GM21367 (cell line): ENCODE data around the gene NAP1L4.

ENCODE experiments used
- ATAC-seq: cut with Tn5 transposase; IDR thresholded peaks from one replicate; pipeline ENCODE4 v1.9.1; 2021; ENCODE audit not compliant: unreplicated experiment

NAP1L4 gene

DNA sequence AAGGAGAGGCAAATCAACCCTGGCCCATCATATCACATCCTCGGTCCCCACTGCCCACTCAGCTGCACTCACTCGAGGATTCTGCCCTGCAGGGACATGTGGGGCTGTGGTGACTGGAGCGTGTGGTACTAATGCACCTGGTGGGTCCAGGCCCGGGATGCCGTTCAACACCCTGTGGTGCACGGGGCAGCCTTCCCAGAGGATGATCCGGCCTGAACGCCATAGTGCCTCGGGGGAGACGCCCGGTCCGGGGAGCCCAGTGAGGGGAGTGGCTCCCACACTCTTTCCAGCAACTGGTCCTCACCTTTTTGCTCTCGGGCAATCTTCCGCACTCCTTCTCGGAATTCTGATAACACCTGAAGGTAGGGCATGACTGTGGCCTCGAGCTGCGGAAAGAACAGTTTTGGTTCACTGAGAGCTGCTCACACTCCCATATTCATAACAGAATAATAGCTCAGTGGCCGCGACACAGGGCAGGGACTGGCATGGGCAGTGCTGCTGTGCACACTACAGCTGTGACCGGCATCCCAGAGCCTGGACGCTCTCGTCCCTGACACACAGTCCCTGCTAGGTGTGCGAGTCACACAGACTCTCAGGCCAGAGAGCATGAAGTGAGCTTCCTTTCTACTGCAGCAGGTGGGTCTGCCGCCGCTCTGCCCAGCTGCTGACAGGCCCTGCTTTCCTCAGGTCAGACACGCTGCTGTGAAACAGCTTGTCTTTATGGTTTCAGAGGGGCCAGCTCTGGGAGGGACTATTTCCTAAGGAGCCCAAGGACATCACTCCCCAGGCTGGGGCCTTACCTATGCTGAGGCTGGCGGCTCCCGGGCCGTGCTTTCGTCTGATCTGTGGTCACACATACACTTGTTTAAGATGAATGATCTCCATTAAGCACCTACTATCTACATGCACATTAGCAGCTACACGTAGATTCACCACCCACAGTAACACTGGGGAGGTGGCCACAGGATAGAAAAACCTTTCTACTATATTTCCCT lies 20.1 kb upstream of the NAP1L4 start:
- ATAC-seq = no peak

DNA sequence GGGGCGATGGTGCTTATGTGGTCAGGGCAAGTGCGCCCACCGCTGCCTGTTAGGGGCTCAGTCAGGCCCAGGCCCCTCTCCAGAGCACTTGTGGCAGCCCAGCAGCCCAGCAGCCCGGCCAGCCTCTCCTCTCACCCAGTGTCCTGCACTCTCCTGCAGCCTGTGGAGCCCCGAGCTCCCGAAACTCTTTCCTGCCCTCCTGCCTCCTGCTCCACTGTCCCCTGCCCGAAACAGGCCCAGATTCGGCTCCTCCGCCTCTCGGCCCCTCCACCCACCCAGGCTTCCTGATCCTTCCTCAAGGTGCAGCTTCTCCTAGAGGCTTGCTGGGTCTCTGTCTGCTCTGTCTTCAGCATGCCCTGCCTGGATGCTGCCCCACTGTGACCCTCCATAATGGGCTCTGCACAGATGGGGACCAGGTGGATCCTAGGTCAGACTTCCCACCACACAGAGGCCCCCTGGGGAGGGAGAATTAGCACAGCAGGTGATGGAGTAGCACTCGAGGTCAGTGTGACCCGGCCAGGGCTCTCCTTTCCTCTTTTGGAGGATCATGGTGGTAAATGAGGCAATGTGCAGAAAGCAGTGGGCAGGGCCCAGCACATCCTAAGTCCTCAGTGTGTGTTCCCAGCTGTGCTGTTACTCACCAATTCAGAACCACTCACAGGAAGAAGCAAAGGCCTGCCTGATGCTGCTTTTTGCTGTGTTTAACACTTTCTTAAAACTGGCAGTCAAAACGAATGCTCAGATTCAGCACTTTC lies 18.6 kb upstream of the NAP1L4 start:
- no peak for ATAC-seq

- ATAC-seq = no peak
Observed at GRCh38 chr11:3010004-3010403, 17.9 kb upstream of the NAP1L4 start.

- ATAC-seq = no peak
Observed at GRCh38 chr11:3009481-3009880, 17.4 kb upstream of the NAP1L4 start.

GRCh38 chr11:3008746-3009336 lies 16.7 kb upstream of the NAP1L4 start:
- no peak for ATAC-seq

DNA sequence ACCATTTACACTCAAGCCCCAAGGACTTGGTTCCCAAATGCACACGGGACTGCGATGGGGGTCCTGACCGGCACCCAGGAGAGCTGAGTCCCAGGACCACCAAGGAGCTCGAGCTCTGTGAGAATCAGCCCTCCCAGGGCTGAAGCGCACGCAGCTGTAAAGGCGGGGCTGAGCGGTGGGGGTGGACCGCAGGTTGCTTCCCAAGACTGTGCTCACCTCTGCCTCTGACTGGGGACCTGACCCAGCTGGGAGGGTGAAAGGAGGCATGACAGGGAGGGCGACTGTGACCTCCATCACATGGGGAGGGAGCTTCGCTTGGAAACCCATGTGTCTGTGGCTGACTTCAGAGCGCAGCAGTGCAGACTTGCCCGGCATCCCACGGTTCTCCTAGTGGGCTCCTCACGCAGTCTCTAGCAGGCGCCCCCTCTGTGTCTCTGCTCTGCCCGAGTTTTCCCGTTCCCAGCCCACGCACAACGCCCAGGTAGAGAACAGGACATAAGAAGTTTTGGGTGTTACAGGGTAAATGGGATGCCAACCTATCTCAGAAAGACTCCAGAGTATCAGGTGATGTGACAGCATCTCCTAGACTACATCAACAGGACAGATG lies 15.4 kb upstream of the NAP1L4 start:
- ATAC-seq = no peak

DNA sequence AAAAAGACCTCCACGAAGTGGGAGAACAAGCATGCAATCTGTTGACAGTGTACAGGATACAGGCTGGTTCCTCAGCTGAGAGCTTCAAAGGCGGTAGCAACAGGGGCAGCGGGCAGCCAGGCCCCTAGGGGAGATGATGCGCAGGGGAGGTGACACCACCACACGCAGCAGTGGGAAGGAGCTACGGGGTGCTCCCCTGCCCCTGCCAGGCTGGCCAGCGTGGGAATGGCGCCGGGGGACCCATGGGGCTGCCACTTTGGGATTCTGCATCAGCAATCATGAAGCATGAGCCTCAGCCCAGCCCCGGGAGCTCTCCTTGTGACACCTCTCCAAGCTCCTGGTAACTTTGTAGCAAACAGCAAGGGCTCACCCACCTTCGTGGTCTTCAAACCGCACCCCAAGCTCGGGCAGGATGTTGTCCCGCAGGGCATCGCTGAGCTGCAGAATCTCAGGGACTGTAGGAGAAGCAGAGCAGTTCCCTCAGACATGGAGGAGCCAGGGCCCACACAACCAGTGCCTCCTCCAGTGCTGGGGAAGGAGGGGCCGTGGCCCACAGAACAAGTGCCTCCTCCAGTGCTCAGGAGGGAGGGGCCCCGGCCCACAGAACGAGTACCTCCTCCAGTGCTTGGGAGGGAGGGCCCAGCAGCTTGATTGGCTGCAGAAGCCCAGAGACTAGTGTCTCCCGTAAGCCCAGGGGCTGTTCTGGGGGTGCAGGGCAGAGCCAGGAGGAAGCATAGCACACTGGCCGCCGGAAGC lies 14.6 kb upstream of the NAP1L4 start:
- ATAC-seq = no peak

DNA sequence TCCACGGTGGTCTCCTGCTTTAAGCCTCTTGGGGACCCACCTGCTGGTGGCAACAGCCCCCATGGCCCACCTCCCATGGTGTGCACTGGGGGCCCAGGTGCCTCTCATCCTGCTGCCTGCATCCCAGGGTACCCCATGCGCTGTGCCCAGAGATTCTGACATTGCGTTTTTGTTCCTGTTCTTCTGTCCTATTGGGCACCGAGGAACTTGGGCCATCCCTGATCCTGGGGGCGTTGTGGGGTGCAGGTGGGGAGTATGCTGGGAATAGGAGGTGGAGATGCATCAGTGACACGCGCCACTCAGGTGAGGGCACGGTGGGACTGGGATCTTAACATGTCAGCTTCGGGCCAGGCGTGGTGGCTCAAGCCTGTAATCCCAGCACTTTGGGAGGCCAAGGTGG lies 12.4 kb upstream of the NAP1L4 start:
- no peak for ATAC-seq

- ATAC-seq = no peak
Observed at GRCh38 chr11:3003396-3004231, 11.5 kb upstream of the NAP1L4 start.

GRCh38 chr11:3002871-3003270 lies 10.7 kb upstream of the NAP1L4 start:
- no peak for ATAC-seq

- no peak for ATAC-seq
Observed at GRCh38 chr11:3002351-3002861, 10.3 kb upstream of the NAP1L4 start.

- no peak for ATAC-seq
Observed at GRCh38 chr11:3001496-3001895, 9.4 kb upstream of the NAP1L4 start.

DNA sequence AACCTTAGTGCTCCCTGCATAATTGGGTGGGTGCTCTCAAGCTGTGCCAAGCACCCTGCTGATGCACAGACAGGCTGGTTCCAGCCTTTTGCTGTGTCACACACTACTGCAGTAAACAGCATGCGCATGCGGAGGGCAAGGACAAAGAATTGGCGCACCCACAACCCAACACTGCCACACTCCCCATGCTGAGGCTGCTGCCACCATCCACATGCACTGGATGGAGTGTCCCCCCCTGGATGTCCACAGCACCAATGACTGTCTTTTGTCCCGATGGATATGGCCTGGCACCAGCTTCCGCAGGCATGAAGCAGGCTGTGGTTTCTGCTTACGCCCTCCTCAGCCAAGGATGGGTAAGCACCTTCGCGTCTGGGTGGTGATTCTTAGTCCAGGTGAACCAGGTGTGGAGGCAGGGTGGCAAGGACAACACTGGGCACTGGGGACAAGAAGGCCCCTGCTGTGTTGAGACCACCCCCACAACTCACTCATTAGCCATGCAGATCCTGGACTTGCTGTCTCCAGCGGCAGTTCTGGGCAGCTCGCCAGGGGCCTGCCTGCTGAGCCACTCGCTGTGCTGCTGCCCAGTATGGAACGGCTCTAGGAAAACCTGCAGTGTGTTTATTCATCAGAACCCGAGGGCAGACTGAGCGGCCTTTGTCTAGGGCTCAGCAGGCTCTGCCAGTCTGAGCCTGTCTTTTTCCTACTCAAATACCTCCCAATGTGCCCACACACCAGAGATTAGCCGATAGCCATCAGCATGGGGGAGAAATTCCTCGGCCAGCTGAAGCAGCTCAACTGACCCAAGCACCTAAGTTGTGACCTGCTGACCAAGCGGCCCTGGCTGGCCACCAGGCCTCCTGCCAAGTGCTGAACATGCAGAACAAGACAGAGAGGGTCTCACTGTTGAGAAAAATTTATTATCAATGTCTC lies 8.2 kb upstream of the NAP1L4 start:
- no peak for ATAC-seq

DNA sequence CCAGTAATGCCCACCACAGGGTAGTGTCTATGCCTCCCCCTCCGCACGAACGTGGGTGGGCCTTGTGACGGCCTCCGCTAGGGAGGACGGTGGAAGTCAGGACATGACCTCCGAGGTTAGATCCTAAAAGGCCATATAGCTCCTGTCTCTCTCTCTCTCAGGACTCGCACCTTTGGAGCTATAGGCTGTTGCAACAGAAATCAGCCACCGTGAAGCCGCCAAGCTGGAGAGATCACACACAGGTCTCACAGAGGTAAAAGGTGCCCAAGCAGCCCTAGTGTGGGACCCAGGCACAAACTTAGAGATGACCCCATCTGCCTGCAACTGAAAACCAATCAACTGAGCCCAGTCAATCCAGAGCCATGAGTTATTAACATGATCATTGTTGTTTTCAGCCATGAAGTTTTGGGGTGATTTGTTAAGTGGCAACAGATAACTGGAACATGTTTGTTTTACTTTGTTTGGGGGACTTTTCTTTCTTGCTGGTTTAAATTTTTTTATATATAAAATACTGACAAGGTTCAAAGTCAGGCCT lies 7.4 kb upstream of the NAP1L4 start:
- ATAC-seq = no peak

DNA sequence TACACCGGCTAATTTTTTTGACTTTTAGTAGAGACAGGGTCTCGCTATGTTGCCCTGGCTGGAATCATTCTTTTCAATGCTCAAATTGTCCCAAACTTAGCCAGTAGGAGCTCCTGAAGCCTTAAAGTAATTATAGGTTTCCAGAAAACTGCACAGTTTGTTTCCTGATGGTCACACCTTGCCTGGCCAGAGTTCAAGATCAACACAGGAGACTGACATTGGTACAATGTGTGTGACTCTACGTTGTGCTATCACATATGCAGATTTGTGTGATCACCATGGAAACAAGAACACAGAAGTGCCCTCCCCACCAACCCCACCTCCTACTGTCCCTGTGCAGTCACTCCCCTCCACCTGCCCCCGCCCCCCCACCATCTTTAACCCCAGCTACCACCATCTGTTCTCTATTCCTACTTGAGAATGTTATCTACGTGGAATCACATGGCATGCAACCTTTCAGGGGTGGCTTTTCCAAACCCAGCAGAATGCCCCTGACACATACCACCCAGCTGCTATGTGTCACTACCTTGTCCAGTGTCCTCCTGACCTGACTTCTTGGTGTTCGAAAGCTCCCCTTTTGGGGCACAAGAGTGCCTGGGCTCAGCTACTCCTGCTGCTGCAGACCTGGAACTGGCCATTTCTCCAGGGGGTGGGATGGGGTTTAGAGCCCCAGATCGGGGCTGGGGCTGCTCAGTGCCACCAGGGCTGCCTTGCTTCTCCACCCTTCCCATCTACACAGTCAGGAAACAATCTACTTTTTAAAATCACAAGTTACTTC lies 6.1 kb upstream of the NAP1L4 start:
- no peak for ATAC-seq

- ATAC-seq = no peak
Observed at GRCh38 chr11:2997406-2997805, 5.3 kb upstream of the NAP1L4 start.

DNA sequence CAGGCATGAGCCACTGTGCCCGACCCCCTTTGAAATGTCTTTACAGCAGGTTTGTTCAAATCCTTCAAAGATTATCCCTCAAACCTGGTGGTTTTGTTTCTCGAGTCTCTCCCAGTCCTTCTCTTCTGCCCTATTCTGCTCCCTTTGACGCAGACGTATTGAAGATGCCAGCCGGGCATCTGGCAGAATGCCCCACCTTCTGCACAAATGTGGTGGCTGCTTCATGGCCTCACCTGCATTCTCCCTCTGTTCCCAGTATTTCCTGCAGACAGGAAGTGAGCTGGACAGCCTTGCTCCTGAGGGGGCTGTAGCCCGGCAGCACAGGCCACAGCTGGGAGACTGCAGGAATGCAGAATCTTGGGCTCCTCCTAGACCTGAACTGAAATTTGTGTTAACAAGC lies 4.8 kb upstream of the NAP1L4 start:
- ATAC-seq = no peak
